Measurements from ENCODE around the gene BFSP2. TPM values are rescaled to one million over a fixed set of nuclear protein-coding genes. Genes with fewer than 3 reads are reported as not detected.

The BFSP2 gene
- total and polyA plus RNA-seq, 2 donors (not counting 3 experiments of a cell fraction or from before 2014, with no cell fraction given): not detected

GRCh38 chr3:133404920-133405319 is 5.1 kb downstream of the BFSP2 start:
- Histone ChIP-seq H3K4me2 (ENCODE audit: insufficient read depth, low read length) (no peak overlapping the region), H3K79me2 (ENCODE audit: control insufficient read depth, insufficient read depth, low read length) (no peaks in the 10 kb centered on the region), H3K9me3 (replicated peaks; ENCODE audit: control insufficient read depth, insufficient read depth, low read length) (no peaks in the 10 kb centered on the region), H3K36me3 (ENCODE audit: control insufficient read depth in 2 of 2, extremely low read depth in 1 of 2, insufficient read depth in 2 of 2, low read length in 2 of 2) (no peaks in the 10 kb centered on the region), H3K27me3 (ENCODE audit: control insufficient read depth in 2 of 2, insufficient read depth in 2 of 2, low read length in 2 of 2) (peaks cover 3 to 5% of the 10 kb centered on the region in 2 experiments), H3K27ac (ENCODE audit: insufficient read depth, low read depth, low read length) (no peak overlapping the region), H3K9ac (replicated peaks; ENCODE audit: extremely low read depth, insufficient read depth, low read length) (no peak overlapping the region), H2AFZ (ENCODE audit: low read depth, low read length) (no peak overlapping the region), H3K4me3 (replicated peaks in 1 of 3; ENCODE audit: insufficient read depth in 1 of 3, low read depth in 1 of 3, low read length in 3 of 3) (no peak overlapping the region), H4K20me1 (replicated peaks; ENCODE audit: control insufficient read depth, extremely low read depth, insufficient read depth, low read length) (no peaks in the 10 kb centered on the region), H3K4me1 (ENCODE audit: control insufficient read depth, extremely low read depth, insufficient read depth, low read length) (no peaks in the 10 kb centered on the region), H3K9me1 (replicated peaks; ENCODE audit: control insufficient read depth, extremely low read depth, insufficient read depth, low read length) (no peaks in the 10 kb centered on the region)
- TF ChIP-seq CTCF (IDR thresholded peaks at IDR 0.05; ENCODE audit: extremely low read depth in 1 of 2, insufficient read depth in 1 of 2, low read depth in 1 of 2, low read length in 2 of 2): no peak
- no peak for TF ChIP-seq JUN (IDR thresholded peaks at IDR 0.05; ENCODE audit: borderline replicate concordance, insufficient read depth, insufficient read length, low read depth)
- TF ChIP-seq EZH2 (IDR thresholded peaks at IDR 0.05; ENCODE audit: borderline replicate concordance, low read depth, low read length, severe bottlenecking): no peak
- TF ChIP-seq MAX (IDR thresholded peaks at IDR 0.05; ENCODE audit: insufficient read depth, insufficient read length): no peak
- TF ChIP-seq POLR2A (IDR thresholded peaks at IDR 0.05; ENCODE audit: low read depth, low read length): no peak
- TF ChIP-seq POLR2AphosphoS5 (IDR thresholded peaks at IDR 0.05; ENCODE audit: insufficient read depth, low read depth, low read length): no peak
- no peak for TF ChIP-seq FOS (IDR thresholded peaks at IDR 0.05; ENCODE audit: borderline replicate concordance, insufficient read depth, low read length)
- no peak for TF ChIP-seq GATA2 (IDR thresholded peaks at IDR 0.05; ENCODE audit: insufficient read depth, insufficient read length, low read depth, low read length)
- no peak for TF ChIP-seq MYC (IDR thresholded peaks at IDR 0.05; ENCODE audit: low read depth, low read length)
- FAIRE-seq (no peak), DNase-seq (ENCODE audit: low read depth, low spot score) (no peak)
- ChIA-PET POLR2A (no interaction called here), CTCF (interaction anchor here (1.0 to 1.1 kb wide), 2 partner anchors 19 to 363 kb away, joined by 3 read pairs; no protein-coding TSS in a partner anchor)
- dilution Hi-C loops (cut with MboI; ENCODE audit: extremely low pct_ligation_motif_present, low sequenced_read_pairs) (no loop called here), intact Hi-C loops (cut with micrococcal nuclease) (no loop called here)
- BruUV-seq (replicated peaks): no TSS peak
